ENCODE data around the gene OGN. TPM values are rescaled to one million over a fixed set of nuclear protein-coding genes. Genes with fewer than 3 reads are reported as not detected.

Gene OGN
- total and polyA plus RNA-seq, 2 donors (not counting 1 experiment from before 2014, with no cell fraction given) = not detected

- no peaks in the 10 kb centered on the region for H3K27me3 Mint-ChIP-seq
- H3K4me3 Mint-ChIP-seq = no peak overlapping the region
- no peaks in the 10 kb centered on the region for H3K27me3 ChIP-seq (replicated peaks in 1 of 4; ENCODE audit: control extremely low read depth in 1 of 4, control insufficient read depth in 3 of 4, insufficient read depth in 4 of 4, low read length in 3 of 4)
- H3K27ac ChIP-seq (ENCODE audit: low read length in 2 of 2) = no peak overlapping the region
- no peaks in the 10 kb centered on the region for H3K36me3 ChIP-seq (replicated peaks in 1 of 2; ENCODE audit: control extremely low read depth in 1 of 2, control insufficient read depth in 1 of 2, extremely low read depth in 1 of 2, insufficient read depth in 2 of 2, low read length in 1 of 2)
- no peak for DNase-seq
- H3K4me3 ChIP-seq (ENCODE audit: control extremely low read depth in 1 of 5, extremely low read depth in 1 of 5, insufficient read depth in 1 of 5, low read depth in 2 of 5, low read length in 4 of 5) = no peak overlapping the region
- no peak overlapping the region for H3K27ac Mint-ChIP-seq
- no peak overlapping the region for H2AFZ ChIP-seq (ENCODE audit: insufficient read depth, low read depth, low read length, poor library complexity, severe bottlenecking)
- CTCF ChIA-PET = no interaction called here
- no peaks in the 10 kb centered on the region for H3K9me3 Mint-ChIP-seq (ENCODE audit: insufficient read depth)
- TF ChIP-seq EZH2 (IDR thresholded peaks at IDR 0.05; ENCODE audit: borderline replicate concordance, insufficient read depth, low read depth, low read length, poor library complexity, severe bottlenecking) (no peak), CTCF (IDR thresholded peaks at IDR 0.05) (no peak)
- peaks cover 0 to under 1% (median under 1%) of the 10 kb centered on the region in 3 donors for H3K9me3 ChIP-seq (ENCODE audit: control extremely low read depth in 1 of 3, control insufficient read depth in 2 of 3, insufficient read depth in 1 of 3, low read length in 2 of 3)
- H4K20me1 ChIP-seq (ENCODE audit: control insufficient read depth, insufficient read depth, low read length, poor library complexity, severe bottlenecking) = no peaks in the 10 kb centered on the region
- H3K4me1 ChIP-seq (ENCODE audit: control insufficient read depth in 2 of 2, insufficient read depth in 2 of 2, low read length in 2 of 2) = no peaks in the 10 kb centered on the region
- no peaks in the 10 kb centered on the region for H3K4me1 Mint-ChIP-seq
- H3K9ac ChIP-seq (ENCODE audit: low read length) = no peak overlapping the region
- POLR2A ChIA-PET = no interaction called here
- WGBS (ENCODE audit: insufficient coverage) = no CpG with 5 or more reads among the region's 2 CpGs
- no peak overlapping the region for H3K4me2 ChIP-seq (replicated peaks; ENCODE audit: low read depth, low read length, poor library complexity, severe bottlenecking)
- ATAC-seq (ENCODE audit: low read depth) = no peak
- intact Hi-C loops (cut with micrococcal nuclease) = no loop called here
- peaks cover 4% of the 10 kb centered on the region for H3K79me2 ChIP-seq (ENCODE audit: control insufficient read depth, insufficient read depth, low read length)
Measured at GRCh38 chr9:92380603-92381002, 23.8 kb downstream of the OGN start.

GRCh38 chr9:92378865-92379560, 25.4 kb downstream of the OGN start:
- no peak overlapping the region for H3K4me3 ChIP-seq (ENCODE audit: control extremely low read depth in 1 of 5, extremely low read depth in 1 of 5, insufficient read depth in 1 of 5, low read depth in 2 of 5, low read length in 4 of 5)
- Mint-ChIP-seq H3K9me3 (ENCODE audit: insufficient read depth) (peaks cover 2% of the 10 kb centered on the region), H3K27ac (no peak overlapping the region), H3K4me3 (no peak overlapping the region), H3K4me1 (no peaks in the 10 kb centered on the region), H3K27me3 (no peaks in the 10 kb centered on the region)
- H3K27ac ChIP-seq (ENCODE audit: low read length in 2 of 2) = no peak overlapping the region
- H3K4me1 ChIP-seq (ENCODE audit: control insufficient read depth in 2 of 2, insufficient read depth in 2 of 2, low read length in 2 of 2) = no peaks in the 10 kb centered on the region
- ATAC-seq (ENCODE audit: low read depth) (no peak), DNase-seq (no peak)
- POLR2A ChIA-PET = no interaction called here
- no peaks in the 10 kb centered on the region for H3K27me3 ChIP-seq (replicated peaks in 1 of 4; ENCODE audit: control extremely low read depth in 1 of 4, control insufficient read depth in 3 of 4, insufficient read depth in 4 of 4, low read length in 3 of 4)
- no peak overlapping the region for H2AFZ ChIP-seq (ENCODE audit: insufficient read depth, low read depth, low read length, poor library complexity, severe bottlenecking)
- H3K4me2 ChIP-seq (replicated peaks; ENCODE audit: low read depth, low read length, poor library complexity, severe bottlenecking) = no peak overlapping the region
- no peak overlapping the region for H3K9ac ChIP-seq (ENCODE audit: low read length)
- H3K9me3 ChIP-seq (ENCODE audit: control extremely low read depth in 1 of 3, control insufficient read depth in 2 of 3, insufficient read depth in 1 of 3, low read length in 2 of 3) = peaks cover 0 to 10% (median 6%) of the 10 kb centered on the region in 3 donors
- intact Hi-C loops (cut with micrococcal nuclease) = no loop called here
- H4K20me1 ChIP-seq (ENCODE audit: control insufficient read depth, insufficient read depth, low read length, poor library complexity, severe bottlenecking) = no peaks in the 10 kb centered on the region
- TF ChIP-seq CTCF (IDR thresholded peaks at IDR 0.05) (no peak), EZH2 (IDR thresholded peaks at IDR 0.05; ENCODE audit: borderline replicate concordance, insufficient read depth, low read depth, low read length, poor library complexity, severe bottlenecking) (no peak)
- CTCF ChIA-PET = no interaction called here
- WGBS (ENCODE audit: insufficient coverage) = no CpG with 5 or more reads among the region's 7 CpGs
- H3K36me3 ChIP-seq (replicated peaks in 1 of 2; ENCODE audit: control extremely low read depth in 1 of 2, control insufficient read depth in 1 of 2, extremely low read depth in 1 of 2, insufficient read depth in 2 of 2, low read length in 1 of 2) = no peaks in the 10 kb centered on the region
- H3K79me2 ChIP-seq (ENCODE audit: control insufficient read depth, insufficient read depth, low read length) = peaks cover 4% of the 10 kb centered on the region
